OCI-LY1 (cell line): ENCODE measurements around the gene C1orf105.

Experiments used
- H2AFZ ChIP-seq: fragments of 200-600 bp; sonication (generic), shearing (Covaris generic); 2 replicates; pipeline ENCODE4 v1.6.0; 2014; ENCODE audit warnings: antibody characterized with exemption, mild to moderate bottlenecking, low read length
- H3F3A ChIP-seq: fragments of 200-600 bp; sonication (generic), shearing (Covaris generic); 2 replicates; pipeline ENCODE4 v1.6.0; 2014; ENCODE audit warnings: mild to moderate bottlenecking, antibody characterized with exemption, low read length, moderate library complexity; ENCODE audit not compliant: insufficient read depth
- H3K27ac ChIP-seq: fragments of 200-600 bp; sonication (generic); 2 replicates; pipeline ENCODE4 v1.5.1; 2014; ENCODE audit warnings: low read length, mixed run types, mild to moderate bottlenecking, low read depth; ENCODE audit not compliant: poor library complexity, severe bottlenecking
- H3K27me3 ChIP-seq: fragments of 200-600 bp; sonication (generic); 2 replicates; pipeline ENCODE4 v1.6.0; 2014; ENCODE audit warnings: antibody characterized with exemption, mild to moderate bottlenecking, low read length, moderate library complexity; ENCODE audit not compliant: insufficient read depth
- H3K36me3 ChIP-seq: fragments of 200-600 bp; sonication (generic); 2 replicates; pipeline ENCODE4 v1.6.1; 2014; ENCODE audit warnings: mild to moderate bottlenecking, antibody characterized with exemption, low read length, moderate library complexity, mixed read lengths; ENCODE audit not compliant: insufficient read depth
- H3K4me1 ChIP-seq: fragments of 200-600 bp; sonication (generic); 2 replicates; pipeline ENCODE4 v1.5.1; 2014; ENCODE audit warnings: mild to moderate bottlenecking, low read length, moderate library complexity; ENCODE audit not compliant: insufficient read depth, severe bottlenecking
- H3K4me2 ChIP-seq: fragments of 200-600 bp; sonication (generic), shearing (Covaris generic); 2 replicates; pipeline ENCODE4 v1.6.1; 2014; ENCODE audit warnings: low read length
- H3K4me3 ChIP-seq: fragments of 200-600 bp; sonication (generic); 2 replicates; pipeline ENCODE4 v1.5.1; 2014; ENCODE audit warnings: low read length, low read depth, mild to moderate bottlenecking, mixed read lengths; ENCODE audit not compliant: poor library complexity, severe bottlenecking
- H3K79me2 ChIP-seq: fragments of 200-600 bp; shearing (Covaris generic); 2 replicates; pipeline ENCODE4 v1.6.1; 2016; ENCODE audit warnings: mixed run types, low read length, mixed read lengths; ENCODE audit not compliant: insufficient read depth
- H3K9ac ChIP-seq: fragments of 200-600 bp; sonication (generic), shearing (Covaris generic); 2 replicates; pipeline ENCODE4 v1.6.1; 2014; ENCODE audit warnings: mild to moderate bottlenecking, low read length, mixed read lengths
- H3K9me2 ChIP-seq: fragments of 200-600 bp; sonication (generic), shearing (Covaris generic); 2 replicates; pipeline ENCODE4 v1.6.1; 2014; ENCODE audit warnings: low read depth, mild to moderate bottlenecking, low read length, mixed read lengths
- H3K9me3 ChIP-seq: fragments of 200-600 bp; shearing (Covaris generic); 2 replicates; pipeline ENCODE4 v1.6.1; 2014; ENCODE audit warnings: low read length, mixed read lengths
- H4K20me1 ChIP-seq: fragments of 200-600 bp; sonication (generic), shearing (Covaris generic); 2 replicates; pipeline ENCODE4 v1.6.0; 2016; ENCODE audit warnings: mild to moderate bottlenecking, low read length; ENCODE audit not compliant: insufficient read depth
- EZH2 ChIP-seq: fragments of 200-600 bp; sonication (generic), shearing (Covaris generic); IDR thresholded peaks from 2 replicates; pipeline ENCODE4 v1.8.0; 2017; ENCODE audit warnings: borderline replicate concordance, mixed run types, mild to moderate bottlenecking, antibody characterized with exemption, low read length, moderate library complexity, mixed read lengths
- TF ChIP-seq, protein P1 (sequence below): fragments of 200-600 bp; sonication (generic), shearing (Covaris generic); IDR thresholded peaks from 2 replicates; pipeline ENCODE4 v1.5.1; 2017; ENCODE audit warnings: mild to moderate bottlenecking, antibody characterized with exemption, low read length, moderate library complexity, mixed read lengths

C1orf105 gene

DNA sequence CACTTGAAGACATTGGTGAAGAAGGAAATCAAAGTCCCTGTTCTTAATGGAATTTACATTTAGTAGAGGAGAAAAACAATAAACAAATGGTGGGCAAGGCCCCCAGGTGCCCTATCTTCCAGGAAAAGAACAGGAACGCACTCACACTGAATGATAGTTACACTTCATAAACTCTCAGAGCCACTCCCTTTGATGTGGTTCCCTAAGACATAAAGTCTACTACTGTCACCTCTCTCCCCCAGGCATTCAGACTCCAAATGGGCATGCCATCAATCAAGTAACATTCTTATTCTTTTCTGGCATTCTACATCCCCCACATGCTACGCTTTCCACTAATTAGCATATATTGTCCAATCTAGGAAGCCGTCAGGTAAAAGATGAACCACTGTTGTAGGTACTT is 59.9 kb downstream of the C1orf105 start:
- Histone ChIP-seq H3K27me3 (no peaks in the 10 kb centered on the region), H2AFZ (no peak overlapping the region), H3K79me2 (no peaks in the 10 kb centered on the region), H3K4me3 (no peak overlapping the region), H3K4me1 (no peaks in the 10 kb centered on the region), H3K4me2 (no peak overlapping the region), H3K36me3 (no peaks in the 10 kb centered on the region), H3K9me2 (no peaks in the 10 kb centered on the region), H3K9me3 (no peaks in the 10 kb centered on the region), H3K9ac (no peak overlapping the region), H3F3A (no peaks in the 10 kb centered on the region), H3K27ac (no peak overlapping the region), H4K20me1 (no peaks in the 10 kb centered on the region)
- no peak for TF ChIP-seq EZH2
- TF ChIP-seq, protein P1, sequence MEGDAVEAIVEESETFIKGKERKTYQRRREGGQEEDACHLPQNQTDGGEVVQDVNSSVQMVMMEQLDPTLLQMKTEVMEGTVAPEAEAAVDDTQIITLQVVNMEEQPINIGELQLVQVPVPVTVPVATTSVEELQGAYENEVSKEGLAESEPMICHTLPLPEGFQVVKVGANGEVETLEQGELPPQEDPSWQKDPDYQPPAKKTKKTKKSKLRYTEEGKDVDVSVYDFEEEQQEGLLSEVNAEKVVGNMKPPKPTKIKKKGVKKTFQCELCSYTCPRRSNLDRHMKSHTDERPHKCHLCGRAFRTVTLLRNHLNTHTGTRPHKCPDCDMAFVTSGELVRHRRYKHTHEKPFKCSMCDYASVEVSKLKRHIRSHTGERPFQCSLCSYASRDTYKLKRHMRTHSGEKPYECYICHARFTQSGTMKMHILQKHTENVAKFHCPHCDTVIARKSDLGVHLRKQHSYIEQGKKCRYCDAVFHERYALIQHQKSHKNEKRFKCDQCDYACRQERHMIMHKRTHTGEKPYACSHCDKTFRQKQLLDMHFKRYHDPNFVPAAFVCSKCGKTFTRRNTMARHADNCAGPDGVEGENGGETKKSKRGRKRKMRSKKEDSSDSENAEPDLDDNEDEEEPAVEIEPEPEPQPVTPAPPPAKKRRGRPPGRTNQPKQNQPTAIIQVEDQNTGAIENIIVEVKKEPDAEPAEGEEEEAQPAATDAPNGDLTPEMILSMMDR, result no peak

DNA sequence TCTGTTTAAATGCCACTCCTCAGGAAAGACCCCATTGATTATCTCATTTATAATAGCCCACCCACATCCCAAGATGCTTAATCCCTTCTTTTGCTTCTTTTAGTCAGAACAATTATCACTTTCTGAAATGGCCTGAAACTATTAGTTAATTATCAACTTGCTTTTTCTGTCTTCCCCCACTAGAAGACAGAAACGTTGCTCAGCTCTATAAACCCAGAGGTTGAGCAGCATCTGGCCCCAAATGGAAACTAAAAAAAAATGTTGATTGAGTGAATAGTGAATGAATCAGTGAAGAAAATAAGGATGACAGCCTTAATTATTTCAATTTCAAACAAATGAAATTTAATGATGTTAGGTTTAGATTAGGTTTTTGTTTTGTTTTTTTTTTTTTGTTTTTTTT is 61.6 kb downstream of the C1orf105 start:
- Histone ChIP-seq H3K9me2 (no peaks in the 10 kb centered on the region), H3K4me1 (no peaks in the 10 kb centered on the region), H3K9ac (no peak overlapping the region), H3K9me3 (no peaks in the 10 kb centered on the region), H3K36me3 (no peaks in the 10 kb centered on the region), H2AFZ (no peak overlapping the region), H3K79me2 (no peaks in the 10 kb centered on the region), H3F3A (no peaks in the 10 kb centered on the region; the same call in 1 of the 2 replicates), H3K27me3 (no peaks in the 10 kb centered on the region), H3K4me3 (no peak overlapping the region), H3K27ac (no peak overlapping the region), H3K4me2 (no peak overlapping the region), H4K20me1 (no peaks in the 10 kb centered on the region)
- TF ChIP-seq, protein P1, result no peak
- TF ChIP-seq EZH2, result no peak

DNA sequence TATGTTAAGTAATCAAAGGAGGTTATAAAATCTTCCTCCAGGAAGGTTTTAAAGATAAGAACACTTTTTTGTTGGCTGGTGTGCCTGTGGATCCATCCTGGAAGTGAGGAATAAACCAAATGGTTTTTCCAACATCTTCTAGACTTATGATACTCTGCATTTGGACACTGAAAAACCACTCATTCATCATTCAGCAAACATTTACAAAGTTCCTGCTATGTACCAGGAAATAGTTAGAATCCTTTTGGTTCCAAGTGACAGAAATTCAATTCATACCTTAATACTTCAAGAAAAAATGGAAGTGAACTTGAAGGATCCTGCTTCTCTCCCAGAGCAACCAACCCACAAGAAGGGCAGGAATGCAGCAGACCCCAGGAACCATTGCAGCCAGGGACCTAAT is 63.0 kb downstream of the C1orf105 start:
- no peaks in the 10 kb centered on the region for H3K36me3 ChIP-seq
- no peaks in the 10 kb centered on the region for H4K20me1 ChIP-seq
- H3K27ac ChIP-seq, result no peak overlapping the region
- no peak overlapping the region for H3K4me3 ChIP-seq
- no peak overlapping the region for H2AFZ ChIP-seq
- H3F3A ChIP-seq, result no peaks in the 10 kb centered on the region; the same call in 1 of the 2 replicates
- H3K79me2 ChIP-seq, result no peaks in the 10 kb centered on the region
- H3K9ac ChIP-seq, result no peak overlapping the region
- no peak overlapping the region for H3K4me2 ChIP-seq
- TF ChIP-seq, protein P1, result no peak
- TF ChIP-seq EZH2, result no peak
- H3K9me2 ChIP-seq, result no peaks in the 10 kb centered on the region
- H3K9me3 ChIP-seq, result no peaks in the 10 kb centered on the region
- H3K27me3 ChIP-seq, result no peaks in the 10 kb centered on the region
- no peaks in the 10 kb centered on the region for H3K4me1 ChIP-seq
